C4-2B (cell line): ENCODE measurements around the gene EGR4.

Experiments
- H3K27ac ChIP-seq: fragments of 450-650 bp; 2 replicates; pipeline ENCODE4 v1.5.1; 2017
- CTCF ChIP-seq: fragments of 450-650 bp; conservative IDR thresholded peaks from 2 replicates; pipeline ENCODE4 v1.5.1; 2017; ENCODE audit warnings: mild to moderate bottlenecking
- ZFX ChIP-seq: fragments of 450-650 bp; IDR thresholded peaks from 2 replicates; pipeline ENCODE4 v1.6.1; 2017

Gene EGR4

GRCh38 chr2:73297151-73297559 lies 3.8 kb upstream of the EGR4 start:
- no peak overlapping the region for H3K27ac ChIP-seq
- TF ChIP-seq ZFX = no peak
- no peak for TF ChIP-seq CTCF

- no peak overlapping the region for H3K27ac ChIP-seq
- TF ChIP-seq ZFX (no peak), CTCF (no peak)
Observed at GRCh38 chr2:73295751-73296400, 2.5 kb upstream of the EGR4 start.

- TF ChIP-seq ZFX (no peak), CTCF (no peak)
- no peak overlapping the region for H3K27ac ChIP-seq
Observed at GRCh38 chr2:73294239-73294638, 891 bp upstream of the EGR4 start.

GRCh38 chr2:73292906-73293533 lies 328 bp downstream of the EGR4 start:
- TF ChIP-seq CTCF = no peak
- TF ChIP-seq ZFX = no peak
- no peak overlapping the region for H3K27ac ChIP-seq

- TF ChIP-seq ZFX (no peak), CTCF (no peak)
Observed at GRCh38 chr2:73292316-73292905, 937 bp downstream of the EGR4 start.

GRCh38 chr2:73291461-73292315 lies 1.7 kb downstream of the EGR4 start:
- TF ChIP-seq ZFX = no peak
- no peak for TF ChIP-seq CTCF
- H3K27ac ChIP-seq = no peak overlapping the region

More at GRCh38 chr2:73292316-73292905, 937 bp downstream of the EGR4 start:
- H3K27ac ChIP-seq = no peak overlapping the region

GRCh38 chr2:73291093-73291460 lies 2.3 kb downstream of the EGR4 start:
- no peak overlapping the region for H3K27ac ChIP-seq
- TF ChIP-seq CTCF = no peak
- no peak for TF ChIP-seq ZFX
